Caco-2 (cell line): ENCODE data around the gene LHX3. TPM values are rescaled to one million over a fixed set of nuclear protein-coding genes. Genes with fewer than 3 reads are reported as not detected.

Experiments used
- BruUV-seq: library from RNA; stranded (reverse); fragments of 400-500 nt; replicated peaks from 2 replicates; lab custom pipeline; 2021; lab: Mats Ljungman, UMichigan
- CTCF ChIA-PET: fragments of 300-600 bp; sonication (Branson Sonifier 250); formaldehyde crosslinking; loops from one replicate; lab custom pipeline; 2022; ENCODE audit warnings: antibody characterized with exemption; lab: Charles Lee
- POLR2A ChIA-PET: fragments of 300-600 bp; sonication (Branson Sonifier 250); formaldehyde crosslinking; loops from one replicate; lab custom pipeline; 2022; ENCODE audit warnings: antibody characterized with exemption; lab: Charles Lee
- DNase-seq, 2 experiments: peaks; one replicate each; pipeline versions ENCODE4 v3.0.0 to v3.0.0-alpha.2; 2020 to 2022
- H3K27me3 ChIP-seq: replicated peaks from 2 replicates; pipeline ENCODE4 v1.6.0; 2011; ENCODE audit warnings: low read length; ENCODE audit not compliant: control insufficient read depth, insufficient read depth
- H3K36me3 ChIP-seq: 2 replicates; pipeline ENCODE4 v1.5.1; 2011; ENCODE audit warnings: low read length; ENCODE audit not compliant: control insufficient read depth, insufficient read depth
- H3K4me1 ChIP-seq: fragments of 250-450 bp; sonication (Bioruptor Pico); 2 replicates; pipeline ENCODE4 v1.5.1; 2020; ENCODE audit warnings: mild to moderate bottlenecking
- H3K4me3 ChIP-seq: 2 replicates; pipeline ENCODE4 v1.5.1; 2011; ENCODE audit warnings: low read depth, mild to moderate bottlenecking, control low read depth, low read length
- H3K9me3 ChIP-seq: fragments of 250-450 bp; sonication (Bioruptor Pico); 2 replicates; pipeline ENCODE4 v1.5.1; 2020; ENCODE audit warnings: mild to moderate bottlenecking, moderate library complexity
- H3K27ac Mint-ChIP-seq: one replicate; pipeline ENCODE4 v1.8.0; 2022; ENCODE audit warnings: mixed read lengths; ENCODE audit not compliant: unreplicated experiment
- H3K27me3 Mint-ChIP-seq: one replicate; pipeline ENCODE4 v1.8.0; 2022; ENCODE audit warnings: mixed read lengths; ENCODE audit not compliant: insufficient read depth, unreplicated experiment
- H3K36me3 Mint-ChIP-seq: one replicate; pipeline ENCODE4 v1.8.0; 2022; ENCODE audit warnings: mild to moderate bottlenecking, mixed read lengths; ENCODE audit not compliant: insufficient read depth, unreplicated experiment
- H3K4me1 Mint-ChIP-seq: one replicate; pipeline ENCODE4 v1.8.0; 2022; ENCODE audit warnings: low read depth, mixed read lengths; ENCODE audit not compliant: unreplicated experiment
- H3K4me3 Mint-ChIP-seq: one replicate; pipeline ENCODE4 v1.8.0; 2022; ENCODE audit warnings: mild to moderate bottlenecking, moderate library complexity, mixed read lengths; ENCODE audit not compliant: unreplicated experiment
- H3K9me3 Mint-ChIP-seq: one replicate; pipeline ENCODE4 v1.8.0; 2022; ENCODE audit warnings: mixed read lengths; ENCODE audit not compliant: unreplicated experiment
- intact Hi-C: fragments of 100-400 bp; cut with micrococcal nuclease; formaldehyde crosslinking; loops from one replicate; pipeline ENCODE4 v1.10.0; 2022; ENCODE audit not compliant: unreplicated experiment
- total RNA-seq: library from RNA; stranded (reverse); gene quantifications from 2 replicates; pipeline ENCODE4 v1.2.3, GENCODE V29; 2022
- TF ChIP-seq, protein P1 (sequence below), 2 experiments: fragments of 200-600 bp in 1 of 2; IDR thresholded peaks; 1 replicate in 1 of 2; 2 replicates in 1 of 2; pipeline versions ENCODE4 v1.5.1 to v1.8.0; 2011 to 2022; ENCODE audit warnings: antibody characterized with exemption in 1 of 2, control low read depth in 1 of 2, inconsistent platforms in 1 of 2, low read depth in 1 of 2, low read length in 1 of 2, mild to moderate bottlenecking in 1 of 2, moderate library complexity in 1 of 2; ENCODE audit not compliant: insufficient read depth in 1 of 2, severe bottlenecking in 1 of 2, unreplicated experiment in 1 of 2

The LHX3 gene
- total RNA-seq, 1 experiment from 2014 or later, result 1.2 TPM

- Mint-ChIP-seq H3K4me1 (peaks cover 17% of the 10 kb centered on the region), H3K4me3 (no peak overlapping the region), H3K9me3 (no peaks in the 10 kb centered on the region), H3K27me3 (no peaks in the 10 kb centered on the region), H3K36me3 (peaks cover 8% of the 10 kb centered on the region), H3K27ac (no peak overlapping the region)
- TF ChIP-seq, protein P1, sequence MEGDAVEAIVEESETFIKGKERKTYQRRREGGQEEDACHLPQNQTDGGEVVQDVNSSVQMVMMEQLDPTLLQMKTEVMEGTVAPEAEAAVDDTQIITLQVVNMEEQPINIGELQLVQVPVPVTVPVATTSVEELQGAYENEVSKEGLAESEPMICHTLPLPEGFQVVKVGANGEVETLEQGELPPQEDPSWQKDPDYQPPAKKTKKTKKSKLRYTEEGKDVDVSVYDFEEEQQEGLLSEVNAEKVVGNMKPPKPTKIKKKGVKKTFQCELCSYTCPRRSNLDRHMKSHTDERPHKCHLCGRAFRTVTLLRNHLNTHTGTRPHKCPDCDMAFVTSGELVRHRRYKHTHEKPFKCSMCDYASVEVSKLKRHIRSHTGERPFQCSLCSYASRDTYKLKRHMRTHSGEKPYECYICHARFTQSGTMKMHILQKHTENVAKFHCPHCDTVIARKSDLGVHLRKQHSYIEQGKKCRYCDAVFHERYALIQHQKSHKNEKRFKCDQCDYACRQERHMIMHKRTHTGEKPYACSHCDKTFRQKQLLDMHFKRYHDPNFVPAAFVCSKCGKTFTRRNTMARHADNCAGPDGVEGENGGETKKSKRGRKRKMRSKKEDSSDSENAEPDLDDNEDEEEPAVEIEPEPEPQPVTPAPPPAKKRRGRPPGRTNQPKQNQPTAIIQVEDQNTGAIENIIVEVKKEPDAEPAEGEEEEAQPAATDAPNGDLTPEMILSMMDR (IDR thresholded peaks at IDR 0.05; ENCODE audit: insufficient read depth in 1 of 2, low read depth in 1 of 2, low read length in 1 of 2, severe bottlenecking in 1 of 2, unreplicated experiment in 1 of 2), result no peak
- intact Hi-C loops, result loop anchor here (10.0 kb wide), 1 partner anchor 49 kb away; no protein-coding TSS in a partner anchor
- H3K36me3 ChIP-seq, result no peaks in the 10 kb centered on the region
- H3K27me3 ChIP-seq, result no peaks in the 10 kb centered on the region
- BruUV-seq, result no TSS peak
- no peak overlapping the region for H3K4me3 ChIP-seq
- peaks cover 36% of the 10 kb centered on the region for H3K4me1 ChIP-seq
- ChIA-PET POLR2A (no interaction called here), CTCF (interaction anchor here (1.0 kb wide), 1 partner anchor 19 kb away, joined by 3 read pairs; no protein-coding TSS in a partner anchor)
- no peaks in the 10 kb centered on the region for H3K9me3 ChIP-seq
- no peak for DNase-seq
These were observed 29.2 kb downstream of the LHX3 start for GRCh38 chr9:136175616-136176197.

GRCh38 chr9:136174779-136175615 lies 29.9 kb downstream of the LHX3 start:
- Mint-ChIP-seq H3K27me3 (no peaks in the 10 kb centered on the region), H3K27ac (no peak overlapping the region)
- POLR2A ChIA-PET, result no interaction called here

More at GRCh38 chr9:136174779-136175615, 29.9 kb downstream of the LHX3 start:
- Mint-ChIP-seq H3K4me1 (peaks cover 18% of the 10 kb centered on the region), H3K9me3 (no peaks in the 10 kb centered on the region), H3K4me3 (no peak overlapping the region), H3K36me3 (peaks cover 8% of the 10 kb centered on the region)
- BruUV-seq, result no TSS peak
- TF ChIP-seq, protein P1 (IDR thresholded peaks at IDR 0.05; ENCODE audit: insufficient read depth in 1 of 2, low read depth in 1 of 2, low read length in 1 of 2, severe bottlenecking in 1 of 2, unreplicated experiment in 1 of 2), result peak in 1 of 2 experiments; percentile 18
- CTCF ChIA-PET, result interaction anchor here (1.0 kb wide), 1 partner anchor 18 kb away, joined by 3 read pairs; no protein-coding TSS in a partner anchor
- no peaks in the 10 kb centered on the region for H3K9me3 ChIP-seq
- no peaks in the 10 kb centered on the region for H3K27me3 ChIP-seq
- H3K4me1 ChIP-seq, result peaks cover 43% of the 10 kb centered on the region
- H3K4me3 ChIP-seq, result no peak overlapping the region
- no peak for DNase-seq
- no peaks in the 10 kb centered on the region for H3K36me3 ChIP-seq
- intact Hi-C loops, result loop anchor here (10.0 kb wide), 1 partner anchor 50 kb away; no protein-coding TSS in a partner anchor
